DMS 273 (cell line): ENCODE data around the gene GLB1L.
"Not testable (repeated sequence)": the region's sequence is repeated elsewhere in the genome, so short reads cannot be mapped to it uniquely, and the experiment has no call there.

Experiments
- DNase-seq: peaks from one replicate; lab custom pipeline; 2025; ENCODE audit not compliant: unreplicated experiment; lab: John Stamatoyannopoulos, UW

The GLB1L gene

DNA sequence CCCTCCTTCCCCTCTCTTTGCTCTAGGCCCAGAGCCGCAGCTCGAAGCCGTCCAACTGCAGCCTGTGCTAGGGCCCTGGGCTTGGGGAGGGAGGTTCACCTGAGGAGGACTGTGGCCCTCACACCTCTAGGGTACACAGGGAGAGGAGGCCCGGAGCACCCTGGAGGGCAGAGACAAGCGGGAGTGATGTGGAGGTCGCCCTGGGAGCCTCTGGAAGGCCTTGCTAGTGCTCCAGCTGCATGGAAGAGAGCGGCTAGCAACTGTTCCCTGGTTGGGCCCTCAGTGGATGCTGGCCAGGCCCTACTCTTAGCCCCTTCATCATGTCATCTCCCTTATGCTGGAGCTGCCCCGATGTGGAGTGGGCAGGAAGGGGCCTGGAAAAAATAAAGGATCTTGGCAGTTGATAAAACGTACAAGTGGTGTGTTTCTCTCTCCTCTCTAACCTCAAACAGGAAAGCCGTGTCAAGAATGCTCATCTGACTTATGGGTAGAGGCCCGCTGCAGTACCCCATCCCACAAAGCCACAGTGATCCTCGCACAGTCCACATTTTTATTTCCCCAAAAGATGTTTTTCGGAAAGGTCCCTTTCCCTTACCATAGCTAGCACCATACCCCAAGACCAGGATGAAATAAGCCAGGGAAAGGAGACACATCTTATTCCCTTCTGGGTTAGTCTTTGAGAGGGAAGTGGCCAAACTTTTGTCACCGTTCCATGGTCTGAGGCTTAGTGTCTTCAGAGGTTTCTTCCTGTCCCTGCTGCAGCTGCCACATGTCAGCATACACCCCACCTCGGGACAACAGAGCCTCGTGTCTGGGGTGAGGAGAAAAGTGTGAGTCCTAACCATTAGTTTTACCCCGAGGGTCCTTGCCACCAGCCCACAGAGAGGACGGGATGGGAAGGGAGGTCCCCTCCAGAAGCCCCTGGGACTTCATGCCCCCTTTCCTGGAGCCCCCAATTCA, 35.7 kb downstream of the GLB1L start:
- DNase-seq: no peak

GRCh38 chr2:219207884-219208740, 37.1 kb downstream of the GLB1L start:
- DNase-seq: peak; percentile 65

DNA sequence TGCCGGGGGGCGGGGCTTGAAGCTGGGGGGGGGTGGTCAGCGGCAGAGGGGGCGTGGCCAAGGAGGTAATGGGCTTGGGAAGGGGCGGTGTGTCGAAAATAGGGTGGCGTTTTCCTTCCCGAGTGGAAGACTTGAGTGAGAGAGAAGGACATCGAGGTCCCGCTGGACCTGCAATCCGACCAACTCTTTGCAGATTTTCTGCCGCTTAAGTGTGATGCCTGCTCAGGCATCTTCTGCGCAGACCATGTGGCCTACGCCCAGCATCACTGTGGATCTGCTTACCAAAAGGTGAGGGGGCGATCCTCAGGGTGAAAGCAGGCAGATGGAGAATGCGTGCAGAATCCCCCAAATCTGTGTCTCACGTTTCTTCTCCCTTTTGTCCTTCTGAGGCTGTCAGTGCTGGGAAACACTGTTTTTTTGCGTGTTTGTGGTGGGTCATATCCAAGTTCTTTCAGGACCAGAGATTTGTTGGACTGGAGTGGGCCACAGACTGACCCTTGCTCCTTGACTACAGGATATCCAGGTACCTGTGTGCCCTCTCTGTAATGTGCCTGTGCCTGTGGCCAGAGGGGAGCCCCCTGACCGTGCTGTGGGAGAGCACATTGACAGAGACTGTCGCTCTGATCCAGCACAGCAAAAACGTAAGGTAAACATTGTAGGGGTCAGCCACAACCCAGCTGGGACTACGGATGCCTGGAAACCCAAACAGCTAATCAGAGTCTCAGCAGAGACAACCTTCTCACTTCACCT, 37.9 kb downstream of the GLB1L start:
- no peak for DNase-seq

- DNase-seq: peak; percentile 98
Observed at GRCh38 chr2:219206328-219207133, 38.7 kb downstream of the GLB1L start, which contains the start of gene ZFAND2B. ZFAND2B (plus strand) TSS chr2:219206782; CDS start chr2:219206988, 206 bp downstream.

GRCh38 chr2:219205981-219206327, 39.3 kb downstream of the GLB1L start:
- DNase-seq: no peak

DNA sequence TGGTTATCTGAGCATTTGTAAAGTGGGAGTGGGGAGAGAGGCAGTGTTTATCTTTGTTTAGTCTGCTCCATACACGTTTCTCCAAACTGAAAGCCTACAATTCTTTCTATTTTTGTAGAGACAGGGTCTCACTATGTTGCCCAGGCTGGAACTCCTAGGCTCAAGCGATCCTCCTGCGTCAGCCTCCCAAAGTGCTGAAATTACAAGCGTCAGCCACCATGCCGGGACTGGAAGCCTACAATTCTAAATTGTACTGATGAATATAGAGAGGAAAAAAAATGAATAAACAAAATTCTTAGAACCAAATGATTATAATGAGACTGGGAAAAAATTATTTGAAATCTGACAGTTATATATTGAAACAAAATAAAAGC, 40.1 kb downstream of the GLB1L start:
- no peak for DNase-seq

DNA sequence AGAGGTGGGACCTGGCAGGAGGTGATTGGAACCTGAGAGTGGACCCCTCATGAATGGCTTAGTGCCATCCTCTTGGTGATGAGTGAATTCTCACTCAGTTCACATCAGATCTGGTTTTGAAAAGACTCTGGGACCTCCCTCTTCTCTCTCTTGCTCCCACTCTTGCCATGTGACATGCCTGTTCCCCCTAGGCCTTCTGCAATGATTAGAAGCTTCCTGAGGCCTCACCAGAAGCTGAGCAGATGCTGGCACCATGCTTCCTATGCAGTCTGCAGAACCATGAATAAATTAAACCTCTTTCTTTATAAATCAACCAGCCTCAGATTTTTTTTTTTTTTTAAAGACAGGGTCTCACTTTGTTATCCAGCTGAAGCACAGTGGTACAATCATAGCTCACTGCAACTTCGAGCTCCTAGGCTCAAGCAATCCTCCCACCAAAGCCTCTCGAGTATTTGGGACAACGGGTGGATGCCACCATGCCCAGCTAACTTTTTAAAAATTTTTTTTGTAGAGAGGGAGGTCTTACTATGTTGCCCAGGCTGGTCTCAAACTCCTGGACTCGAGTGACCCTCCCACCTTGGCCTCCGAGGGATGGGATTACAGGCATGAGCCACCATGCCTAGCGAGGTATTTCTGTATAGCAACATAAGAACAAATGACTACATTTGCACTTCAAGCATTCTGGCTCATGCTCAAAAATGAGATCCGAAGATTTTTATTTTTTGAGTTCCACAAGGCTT, 40.6 kb downstream of the GLB1L start:
- no peak for DNase-seq

DNA sequence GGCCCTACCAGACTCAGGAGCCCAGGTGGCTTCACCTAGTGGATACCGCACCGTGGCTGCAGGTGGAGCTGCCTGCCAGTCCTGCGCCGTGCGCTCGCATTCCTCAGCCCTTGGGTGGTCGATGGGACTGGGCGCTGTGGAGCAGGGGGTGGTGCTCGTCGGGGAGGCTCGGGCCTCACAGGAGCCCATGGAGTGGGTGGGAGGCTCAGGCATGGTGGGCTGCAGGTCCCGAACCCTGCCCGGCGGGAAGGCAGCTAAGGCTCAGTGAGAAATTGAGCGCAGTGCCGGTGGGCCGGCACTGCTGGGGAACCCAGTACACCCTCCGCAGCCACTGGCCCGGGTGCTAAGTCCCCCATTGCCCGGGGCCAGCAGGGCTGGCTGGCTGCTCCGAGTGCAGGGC, 43.9 kb downstream of the GLB1L start:
- DNase-seq: not testable (repeated sequence)

DNA sequence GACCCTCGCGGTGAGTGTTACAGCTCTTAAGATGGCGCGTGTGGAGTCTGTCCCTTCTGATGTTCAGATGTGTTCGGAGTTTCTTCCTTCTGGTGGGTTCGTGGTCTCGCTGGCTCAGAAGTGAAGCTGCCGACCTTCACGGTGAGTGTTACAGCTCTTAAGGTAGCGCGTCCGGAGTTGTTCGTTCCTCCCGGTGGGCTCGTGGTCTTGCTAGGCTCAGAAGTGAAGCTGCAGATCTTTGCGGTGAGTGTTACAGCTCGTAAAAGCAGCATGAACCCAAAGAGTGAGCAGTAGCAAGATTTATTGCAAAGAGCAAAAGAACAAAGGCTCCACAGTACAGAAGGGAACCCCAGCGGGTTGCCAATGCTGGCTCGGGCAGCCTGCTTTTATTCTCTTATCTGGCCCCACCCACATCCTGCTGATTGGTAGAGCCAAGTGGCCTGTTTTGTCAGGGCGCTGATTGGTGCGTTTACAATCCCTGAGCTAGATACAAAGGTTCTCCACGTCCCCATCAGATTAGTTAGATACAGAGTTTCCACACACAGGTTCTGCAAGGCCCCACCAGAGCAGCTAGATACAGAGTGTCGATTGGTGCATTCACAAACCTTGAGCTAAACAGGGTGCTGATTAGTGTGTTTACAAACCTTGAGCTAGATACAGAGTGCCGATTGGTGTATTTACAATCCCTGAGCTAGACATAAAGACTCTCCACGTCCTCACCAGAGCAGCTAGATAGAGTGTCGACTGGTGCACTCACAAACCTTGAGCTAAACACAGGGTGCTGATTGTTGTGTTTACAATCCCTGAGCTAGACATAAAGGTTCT, 44.5 kb downstream of the GLB1L start:
- DNase-seq: not testable (repeated sequence)

GRCh38 chr2:219199470-219200211, 45.6 kb downstream of the GLB1L start:
- no peak for DNase-seq

DNA sequence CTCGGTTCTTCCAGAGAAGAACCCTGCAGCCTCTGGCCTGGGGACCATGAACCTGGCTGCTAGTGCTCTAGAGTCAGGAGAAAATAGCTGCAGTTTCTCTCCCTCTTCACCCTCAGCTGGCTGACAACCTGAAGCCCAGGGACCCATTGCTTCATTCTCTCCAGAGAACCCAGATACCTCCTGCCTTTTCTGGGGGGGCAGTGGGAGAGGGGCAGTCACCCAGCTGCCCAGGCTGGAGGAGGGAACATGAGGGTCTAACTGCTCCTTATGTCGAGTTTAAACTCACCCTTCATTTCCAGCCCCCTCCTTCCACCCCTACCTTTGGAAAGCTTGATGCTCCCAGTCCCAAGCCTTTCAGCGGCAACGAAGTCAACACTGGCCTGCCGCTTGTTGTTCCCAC, 46.3 kb downstream of the GLB1L start:
- no peak for DNase-seq

GRCh38 chr2:219197388-219197787, 47.9 kb downstream of the GLB1L start:
- DNase-seq: no peak

DNA sequence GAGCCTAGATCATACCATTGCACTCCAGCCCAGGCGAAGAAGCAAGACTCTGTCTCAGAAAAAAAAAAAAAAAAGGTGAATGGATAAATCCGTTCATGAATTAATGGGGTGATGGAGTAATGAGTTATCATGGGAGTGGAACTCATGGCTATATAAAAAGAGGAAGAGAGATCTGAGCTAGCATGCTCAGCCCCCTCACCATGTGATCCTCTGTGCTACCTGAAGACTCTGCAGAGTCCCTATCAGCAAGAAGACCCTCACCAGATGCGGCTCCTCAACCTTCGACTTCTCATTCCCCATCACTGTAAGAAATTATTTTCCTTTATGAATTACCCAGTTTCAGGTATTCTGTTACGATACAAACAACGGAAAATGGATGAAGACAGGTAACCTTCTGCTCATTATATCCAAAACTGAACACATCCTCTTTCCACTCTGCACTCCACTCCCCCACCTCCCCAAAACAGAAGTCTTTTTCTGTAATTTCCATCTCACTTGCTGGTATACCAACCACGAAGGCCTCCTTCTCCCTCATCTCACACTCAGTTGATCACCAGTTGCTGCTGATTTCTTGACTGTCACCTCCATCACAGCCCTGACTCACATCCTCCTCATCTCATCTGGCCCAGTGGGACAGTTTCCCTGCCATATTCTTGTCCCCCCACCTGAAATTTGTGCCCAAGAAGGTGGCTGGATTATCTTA, 58.3 kb downstream of the GLB1L start:
- no peak for DNase-seq
